Hepatocyte (in vitro differentiated cells): ENCODE results near the gene AGAP1. TPM values are rescaled to one million over a fixed set of nuclear protein-coding genes. Genes with fewer than 3 reads are reported as not detected.

ENCODE experiments used
- DNase-seq: peaks from one replicate; pipeline ENCODE4 v3.0.0-alpha.2; 2016; ENCODE audit warnings: low spot score
- H2AFZ ChIP-seq: fragments of 200-600 bp; sonication (generic); 2 replicates; pipeline ENCODE4 v1.6.0; 2016; ENCODE audit warnings: antibody characterized with exemption, mild to moderate bottlenecking
- H3K27ac ChIP-seq: fragments of 200-600 bp; sonication (generic); 2 replicates; pipeline ENCODE4 v1.5.1; 2016; ENCODE audit warnings: mild to moderate bottlenecking
- H3K27me3 ChIP-seq: fragments of 200-600 bp; sonication (generic); 2 replicates; pipeline ENCODE4 v1.6.1; 2016
- H3K36me3 ChIP-seq: fragments of 200-600 bp; sonication (generic); replicated peaks from 2 replicates; pipeline ENCODE4 v1.5.1; 2016; ENCODE audit warnings: low read depth; ENCODE audit not compliant: insufficient read depth
- H3K4me1 ChIP-seq: fragments of 200-600 bp; sonication (generic); 2 replicates; pipeline ENCODE4 v1.5.1; 2016; ENCODE audit warnings: mild to moderate bottlenecking, moderate library complexity; ENCODE audit not compliant: insufficient read depth
- H3K4me2 ChIP-seq: fragments of 200-600 bp; sonication (generic); 2 replicates; pipeline ENCODE4 v1.6.0; 2016
- H3K4me3 ChIP-seq: fragments of 200-600 bp; sonication (generic); 2 replicates; pipeline ENCODE4 v1.5.1; 2016; ENCODE audit warnings: mild to moderate bottlenecking
- H3K79me2 ChIP-seq: fragments of 200-600 bp; sonication (generic); 2 replicates; pipeline ENCODE4 v1.6.0; 2017; ENCODE audit warnings: mild to moderate bottlenecking
- H3K9me2 ChIP-seq: fragments of 200-600 bp; sonication (generic); replicated peaks from 2 replicates; pipeline ENCODE4 v1.6.0; 2017; ENCODE audit warnings: mild to moderate bottlenecking; ENCODE audit not compliant: insufficient read depth
- H3K9me3 ChIP-seq: fragments of 200-600 bp; sonication (generic); 2 replicates; pipeline ENCODE4 v1.5.1; 2016; ENCODE audit warnings: low read depth, mild to moderate bottlenecking
- H4K20me1 ChIP-seq: fragments of 200-600 bp; sonication (generic); 2 replicates; pipeline ENCODE4 v1.6.0; 2016; ENCODE audit warnings: mild to moderate bottlenecking; ENCODE audit not compliant: insufficient read depth, poor library complexity, severe bottlenecking
- CTCF ChIP-seq: fragments of 200-600 bp; sonication (generic); IDR thresholded peaks from 2 replicates; pipeline ENCODE4 v1.5.1; 2016; ENCODE audit warnings: antibody characterized with exemption, mild to moderate bottlenecking; ENCODE audit not compliant: poor library complexity
- EZH2 ChIP-seq: fragments of 200-600 bp; sonication (generic); IDR thresholded peaks from 2 replicates; pipeline ENCODE4 v1.6.1; 2016; ENCODE audit warnings: antibody characterized with exemption, mild to moderate bottlenecking, borderline replicate concordance
- EZH2phosphoT487 ChIP-seq: fragments of 200-600 bp; sonication (generic); IDR thresholded peaks from one replicate; pipeline ENCODE4 v1.6.1; 2018; ENCODE audit warnings: antibody characterized with exemption, mild to moderate bottlenecking, low read depth, moderate library complexity; ENCODE audit not compliant: unreplicated experiment, severe bottlenecking
- WGBS: methylation state at CpG from one replicate; pipeline ENCODE4 v1.1.6; 2016; ENCODE audit warnings: low lambda C conversion rate; ENCODE audit errors: missing lambda C conversion rate; 5-methylcytosine and 5-hydroxymethylcytosine counted together
- polyA plus RNA-seq: library from polyadenylated mRNA; unstranded; fragments of >200 nt; fragmentation: Nextera tagmentation; extraction: Ambion mirVana; gene quantifications from 2 replicates; pipeline ENCODE4 v1.2.1, GENCODE V29; 2016
- total RNA-seq: library from RNA; depleted of rRNA; stranded (reverse); fragments of >200 nt; gene quantifications from 2 replicates; pipeline ENCODE4 v1.2.3, GENCODE V29; 2014

Gene AGAP1
- total and polyA plus RNA-seq, 2 experiments from 2014 or later: 12.1 to 20.0 TPM

DNA sequence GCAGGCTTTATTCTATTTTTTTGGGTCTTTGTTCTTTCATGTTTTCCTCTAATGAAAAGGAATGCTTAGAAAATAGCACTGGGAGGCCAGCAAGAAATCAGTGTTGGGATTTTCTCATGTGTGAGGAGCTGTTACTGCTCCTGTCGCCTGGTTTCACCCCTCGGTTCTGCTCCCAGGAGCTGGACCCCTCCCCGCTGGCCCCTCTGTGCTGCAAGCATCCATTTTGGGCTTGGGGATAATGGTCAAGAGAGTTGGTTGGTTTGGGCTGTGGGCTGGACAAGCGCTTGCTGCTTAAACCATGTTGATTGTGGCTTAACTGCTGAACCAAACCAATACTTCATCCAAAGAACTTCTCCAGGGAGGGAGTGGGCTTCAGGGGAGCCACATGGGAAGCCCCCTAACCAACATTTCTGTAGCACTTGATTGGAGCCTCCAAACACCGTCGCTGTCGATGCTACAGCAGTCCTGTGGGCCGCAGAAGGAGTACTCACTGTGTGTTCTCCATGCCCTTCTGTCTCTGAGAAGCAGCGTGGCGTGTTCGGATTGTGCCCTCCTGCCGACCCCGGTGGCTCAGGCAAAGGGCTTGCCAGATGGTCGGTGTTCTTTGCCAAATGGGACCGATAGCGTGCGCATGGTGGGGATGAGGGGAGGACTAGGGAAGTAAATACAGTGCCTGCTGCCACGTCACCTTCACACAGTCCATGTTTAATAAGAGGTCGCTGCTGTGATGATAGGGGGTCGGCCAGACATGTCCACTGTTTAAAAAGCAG is 40.0 kb downstream of the AGAP1 start:
- WGBS: 97% methylated on average over 20 of the region's 20 CpGs
- Histone ChIP-seq H3K4me2 (no peak overlapping the region), H4K20me1 (peaks cover 29% of the 10 kb centered on the region), H2AFZ (no peak overlapping the region), H3K4me1 (no peaks in the 10 kb centered on the region), H3K9me2 (no peaks in the 10 kb centered on the region), H3K27me3 (no peaks in the 10 kb centered on the region), H3K36me3 (no peaks in the 10 kb centered on the region), H3K27ac (no peak overlapping the region), H3K9me3 (no peaks in the 10 kb centered on the region), H3K79me2 (peaks cover 69% of the 10 kb centered on the region), H3K4me3 (no peak overlapping the region)
- DNase-seq: no peak
- TF ChIP-seq CTCF (no peak), EZH2phosphoT487 (no peak), EZH2 (no peak)

DNA sequence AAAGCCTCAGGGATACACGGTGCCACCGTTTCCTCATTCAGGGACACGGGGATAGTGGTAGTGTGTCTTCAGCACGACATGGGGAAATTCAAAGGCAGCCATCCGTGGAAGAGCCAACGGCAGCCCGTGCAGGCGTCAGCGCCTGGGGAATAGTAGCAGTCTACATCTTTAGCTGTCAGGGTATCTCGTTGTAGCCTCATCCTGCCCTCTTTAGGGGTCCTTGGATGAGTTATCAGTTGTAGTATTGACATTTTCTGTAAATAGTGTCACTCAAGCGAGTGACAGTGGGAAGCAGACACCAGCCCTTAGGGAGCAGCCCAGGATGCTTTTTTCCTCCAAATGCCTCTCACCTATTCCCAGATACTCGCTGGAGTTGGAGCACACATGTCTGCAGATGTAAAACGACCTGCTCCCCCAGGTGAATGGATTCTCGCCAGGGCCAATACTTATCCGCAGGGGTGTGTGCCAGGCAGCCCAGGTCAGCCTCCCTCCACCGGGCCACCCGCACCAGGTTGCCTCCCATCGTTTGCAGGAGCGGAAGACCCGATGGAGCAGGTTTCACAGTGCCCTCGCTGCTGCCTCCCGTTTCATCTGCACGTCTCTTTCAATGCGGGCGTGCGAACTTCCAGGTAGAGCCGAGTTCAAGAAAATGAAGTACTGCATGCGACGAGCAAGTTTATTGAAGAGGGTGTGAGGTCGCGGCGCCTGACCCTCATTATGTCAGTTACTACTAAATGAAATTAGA is 41.0 kb downstream of the AGAP1 start:
- H3K27me3 ChIP-seq: no peaks in the 10 kb centered on the region
- no peaks in the 10 kb centered on the region for H3K9me2 ChIP-seq
- H3K36me3 ChIP-seq: no peaks in the 10 kb centered on the region
- no peak overlapping the region for H3K4me2 ChIP-seq
- WGBS: 94% methylated on average over 32 of the region's 32 CpGs
- H3K9me3 ChIP-seq: no peaks in the 10 kb centered on the region
- no peak overlapping the region for H3K27ac ChIP-seq
- DNase-seq: no peak
- H2AFZ ChIP-seq: no peak overlapping the region
- peaks cover 69% of the 10 kb centered on the region for H3K79me2 ChIP-seq
- no peaks in the 10 kb centered on the region for H3K4me1 ChIP-seq
- no peak overlapping the region for H3K4me3 ChIP-seq
- TF ChIP-seq EZH2 (no peak), EZH2phosphoT487 (no peak), CTCF (no peak)
- peaks cover 29% of the 10 kb centered on the region for H4K20me1 ChIP-seq

GRCh38 chr2:235535423-235536130 is 41.7 kb downstream of the AGAP1 start:
- Histone ChIP-seq H3K4me2 (no peak overlapping the region), H3K27me3 (no peaks in the 10 kb centered on the region), H3K27ac (no peak overlapping the region), H2AFZ (no peak overlapping the region), H3K4me1 (no peaks in the 10 kb centered on the region), H3K9me3 (no peaks in the 10 kb centered on the region), H3K4me3 (no peak overlapping the region), H4K20me1 (peaks cover 28% of the 10 kb centered on the region), H3K36me3 (no peaks in the 10 kb centered on the region), H3K9me2 (no peaks in the 10 kb centered on the region), H3K79me2 (peaks cover 68% of the 10 kb centered on the region)
- TF ChIP-seq EZH2phosphoT487 (no peak), EZH2 (no peak), CTCF (no peak)
- WGBS: 94% methylated on average over 25 of the region's 25 CpGs
- no peak for DNase-seq
